ENCODE results near the gene LGALS7. TPM values are rescaled to one million over a fixed set of nuclear protein-coding genes. Genes with fewer than 3 reads are reported as not detected.

The LGALS7 gene
- total RNA-seq, 1 experiment from 2014 or later: 2.1 TPM

DNA sequence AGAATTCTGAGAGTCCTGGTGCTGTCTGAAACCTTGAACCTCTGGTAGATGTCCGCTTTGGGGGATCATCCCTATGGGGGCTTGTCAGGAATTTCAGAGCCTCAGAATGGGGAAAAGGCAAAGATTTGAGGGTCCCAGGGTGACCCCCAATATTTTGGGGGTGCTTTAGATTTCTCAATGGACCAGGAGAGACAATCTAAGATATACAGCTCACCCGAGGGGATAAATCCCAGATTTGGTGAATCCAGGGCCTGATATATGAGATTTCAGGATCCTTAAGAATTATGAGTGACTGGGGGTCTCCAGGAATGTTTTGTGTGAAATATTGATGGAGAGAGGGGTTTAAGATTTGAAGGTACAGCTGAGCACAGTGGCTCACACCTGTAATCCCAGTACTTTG lies 32.4 kb downstream of the LGALS7 start:
- no peaks in the 10 kb centered on the region for H4K20me1 ChIP-seq (ENCODE audit: insufficient read depth)
- intact Hi-C loops (cut with micrococcal nuclease; ENCODE audit: unreplicated experiment): no loop called here

DNA sequence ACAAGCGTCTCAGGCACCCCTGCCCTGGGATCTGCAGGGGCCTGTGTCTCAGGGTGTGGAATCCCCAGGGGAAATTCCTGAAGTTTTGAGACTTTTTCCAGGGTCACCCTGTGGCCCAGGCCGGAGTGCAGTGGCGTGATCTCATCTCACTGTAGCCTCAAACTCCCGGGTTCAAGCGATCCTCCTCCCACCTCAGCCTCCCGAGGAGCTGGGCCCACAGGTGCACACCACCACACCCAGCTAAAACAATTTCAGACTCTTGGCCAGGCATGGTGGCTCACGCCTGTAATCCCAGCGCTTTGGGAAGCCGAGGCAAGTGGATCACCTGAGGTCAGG lies 33.1 kb downstream of the LGALS7 start:
- intact Hi-C loops (cut with micrococcal nuclease; ENCODE audit: unreplicated experiment): no loop called here
- no peaks in the 10 kb centered on the region for H4K20me1 ChIP-seq (ENCODE audit: insufficient read depth)
- peaks cover 7% of the 10 kb centered on the region for H3F3A ChIP-seq (ENCODE audit: insufficient read depth, low read depth)
- 0 out of 2 replicates have a peak, but pooled peaks cover under 1% of the 10 kb centered on the region for H3K79me2 ChIP-seq (ENCODE audit: low read depth)
- no peak overlapping the region for H3K4me3 ChIP-seq
- ChIA-PET CTCF (no interaction called here), POLR2A (ENCODE audit: unreplicated experiment) (interaction anchor here (0.6 to 0.7 kb wide), 2 partner anchors 92 to 99 kb away, joined by 3 to 4 read pairs; no protein-coding TSS in a partner anchor)
- H3K9me3 ChIP-seq (ENCODE audit: insufficient read depth, low read depth): no peaks in the 10 kb centered on the region
- no peaks in the 10 kb centered on the region for H3K9me2 ChIP-seq (ENCODE audit: insufficient read depth)
- H3K27me3 ChIP-seq (ENCODE audit: insufficient read depth, low read depth): no peaks in the 10 kb centered on the region
- no peak overlapping the region for H3K4me2 ChIP-seq
- H3K27ac ChIP-seq: no peak overlapping the region
- BruUV-seq (replicated peaks): no TSS peak
- H2AFZ ChIP-seq: no peak overlapping the region
- DNase-seq: no peak
- H3K4me1 ChIP-seq (replicated peaks; ENCODE audit: insufficient read depth): no peaks in the 10 kb centered on the region; the same call in 1 of the 2 replicates
- no peaks in the 10 kb centered on the region for H3K36me3 ChIP-seq (ENCODE audit: low read depth)
- no peak for TF ChIP-seq EZH2 (IDR thresholded peaks at IDR 0.05; ENCODE audit: low read depth)
- no peak for TF ChIP-seq CTCF (conservative IDR thresholded peaks at IDR 0.05)

More for the DNA sequence above, 32.4 kb downstream of the LGALS7 start:
- Histone ChIP-seq H2AFZ (no peak overlapping the region), H3K4me2 (no peak overlapping the region), H3F3A (ENCODE audit: insufficient read depth, low read depth) (peaks cover 5% of the 10 kb centered on the region; the same call in 1 of the 2 replicates), H3K27me3 (ENCODE audit: insufficient read depth, low read depth) (no peaks in the 10 kb centered on the region), H3K4me1 (replicated peaks; ENCODE audit: insufficient read depth) (no peaks in the 10 kb centered on the region; the same call in 1 of the 2 replicates), H3K36me3 (ENCODE audit: low read depth) (no peaks in the 10 kb centered on the region), H3K27ac (no peak overlapping the region), H3K4me3 (no peak overlapping the region), H3K9me2 (ENCODE audit: insufficient read depth) (no peaks in the 10 kb centered on the region), H3K79me2 (ENCODE audit: low read depth) (no peaks in the 10 kb centered on the region), H3K9me3 (ENCODE audit: insufficient read depth, low read depth) (no peaks in the 10 kb centered on the region)
- BruUV-seq (replicated peaks): no TSS peak
- no peak for DNase-seq
- CTCF ChIA-PET: no interaction called here
- no peak for TF ChIP-seq EZH2 (IDR thresholded peaks at IDR 0.05; ENCODE audit: low read depth)
- no peak for TF ChIP-seq CTCF (conservative IDR thresholded peaks at IDR 0.05)
- POLR2A ChIA-PET (ENCODE audit: unreplicated experiment): interaction anchor here (0.6 to 0.7 kb wide), 2 partner anchors 57 to 91 kb away, joined by 3 to 8 read pairs; no protein-coding TSS in a partner anchor

GRCh38 chr19:38739440-38740256 lies 33.7 kb downstream of the LGALS7 start:
- peaks cover 6% of the 10 kb centered on the region; the same call in 1 of the 2 replicates for H3K79me2 ChIP-seq (ENCODE audit: low read depth)
- peaks cover 12% of the 10 kb centered on the region for H3F3A ChIP-seq (ENCODE audit: insufficient read depth, low read depth)
- H3K27me3 ChIP-seq (ENCODE audit: insufficient read depth, low read depth): no peaks in the 10 kb centered on the region
- TF ChIP-seq CTCF (conservative IDR thresholded peaks at IDR 0.05) (no peak), EZH2 (IDR thresholded peaks at IDR 0.05; ENCODE audit: low read depth) (no peak)
- no peak overlapping the region for H2AFZ ChIP-seq
- ChIA-PET POLR2A (ENCODE audit: unreplicated experiment) (no interaction called here), CTCF (no interaction called here)
- no peak overlapping the region for H3K4me3 ChIP-seq
- no peak overlapping the region for H3K4me2 ChIP-seq
- DNase-seq: no peak
- BruUV-seq (replicated peaks): no TSS peak
- H3K27ac ChIP-seq: no peak overlapping the region
- H3K9me3 ChIP-seq (ENCODE audit: insufficient read depth, low read depth): no peaks in the 10 kb centered on the region
- no peaks in the 10 kb centered on the region for H3K36me3 ChIP-seq (ENCODE audit: low read depth)
- intact Hi-C loops (cut with micrococcal nuclease; ENCODE audit: unreplicated experiment): loop anchor here (10.0 kb wide), 1 partner anchor 225 kb away; no protein-coding TSS in a partner anchor
- no peaks in the 10 kb centered on the region; the same call in 1 of the 2 replicates for H3K4me1 ChIP-seq (replicated peaks; ENCODE audit: insufficient read depth)
- no peaks in the 10 kb centered on the region for H3K9me2 ChIP-seq (ENCODE audit: insufficient read depth)
- H4K20me1 ChIP-seq (ENCODE audit: insufficient read depth): no peaks in the 10 kb centered on the region
